Measurements from ENCODE around the gene CCDC149. TPM values are rescaled to one million over a fixed set of nuclear protein-coding genes. Genes with fewer than 3 reads are reported as not detected.

Gene CCDC149
- total and polyA plus RNA-seq, 2 donors (not counting 3 experiments of a cell fraction or from before 2014, with no cell fraction given): 7.8 to 11.3 TPM

- Histone ChIP-seq H3K9me1 (replicated peaks; ENCODE audit: control insufficient read depth, extremely low read depth, insufficient read depth, low read length) (no peaks in the 10 kb centered on the region), H4K20me1 (replicated peaks; ENCODE audit: control insufficient read depth, extremely low read depth, insufficient read depth, low read length) (no peaks in the 10 kb centered on the region), H3K27me3 (ENCODE audit: control insufficient read depth in 2 of 2, insufficient read depth in 2 of 2, low read length in 2 of 2) (peaks cover 22 to 31% of the 10 kb centered on the region in 2 experiments), H2AFZ (ENCODE audit: low read depth, low read length) (no peak overlapping the region), H3K4me3 (replicated peaks in 1 of 3; ENCODE audit: insufficient read depth in 1 of 3, low read depth in 1 of 3, low read length in 3 of 3) (no peak overlapping the region), H3K9ac (replicated peaks; ENCODE audit: extremely low read depth, insufficient read depth, low read length) (no peak overlapping the region), H3K79me2 (ENCODE audit: control insufficient read depth, insufficient read depth, low read length) (no peaks in the 10 kb centered on the region), H3K36me3 (ENCODE audit: control insufficient read depth in 2 of 2, extremely low read depth in 1 of 2, insufficient read depth in 2 of 2, low read length in 2 of 2) (no peaks in the 10 kb centered on the region), H3K27ac (ENCODE audit: insufficient read depth, low read depth, low read length) (no peak overlapping the region), H3K9me3 (replicated peaks; ENCODE audit: control insufficient read depth, insufficient read depth, low read length) (no peaks in the 10 kb centered on the region), H3K4me2 (ENCODE audit: insufficient read depth, low read length) (no peak overlapping the region), H3K4me1 (ENCODE audit: control insufficient read depth, extremely low read depth, insufficient read depth, low read length) (no peaks in the 10 kb centered on the region)
- intact Hi-C loops (cut with micrococcal nuclease) (no loop called here), dilution Hi-C loops (cut with MboI; ENCODE audit: extremely low pct_ligation_motif_present, low sequenced_read_pairs) (no loop called here)
- POLR2A ChIA-PET: no interaction called here
- DNase-seq (ENCODE audit: low read depth, low spot score) (no peak), FAIRE-seq (no peak)
- no peak for TF ChIP-seq FOS (IDR thresholded peaks at IDR 0.05; ENCODE audit: borderline replicate concordance, insufficient read depth, low read length)
- no peak for TF ChIP-seq MYC (IDR thresholded peaks at IDR 0.05; ENCODE audit: low read depth, low read length)
- TF ChIP-seq GATA2 (IDR thresholded peaks at IDR 0.05; ENCODE audit: insufficient read depth, insufficient read length, low read depth, low read length): no peak
- no peak for TF ChIP-seq JUN (IDR thresholded peaks at IDR 0.05; ENCODE audit: borderline replicate concordance, insufficient read depth, insufficient read length, low read depth)
- CTCF ChIA-PET: interaction anchor here (1.3 to 2.0 kb wide), 3 partner anchors 9 to 306 kb away, joined by 3 to 6 read pairs (median 4); no protein-coding TSS in a partner anchor
- BruUV-seq (replicated peaks): no TSS peak
Measured at GRCh38 chr4:24794051-24794450, 118.8 kb downstream of the CCDC149 start.

GRCh38 chr4:24793219-24794005, 119.4 kb downstream of the CCDC149 start:
- intact Hi-C loops (cut with micrococcal nuclease): no loop called here

More at GRCh38 chr4:24793219-24794005, 119.4 kb downstream of the CCDC149 start:
- Histone ChIP-seq H3K27me3 (ENCODE audit: control insufficient read depth in 2 of 2, insufficient read depth in 2 of 2, low read length in 2 of 2) (peaks cover 16 to 26% of the 10 kb centered on the region in 2 experiments), H3K4me1 (ENCODE audit: control insufficient read depth, extremely low read depth, insufficient read depth, low read length) (no peaks in the 10 kb centered on the region), H3K27ac (ENCODE audit: insufficient read depth, low read depth, low read length) (no peak overlapping the region), H3K36me3 (ENCODE audit: control insufficient read depth in 2 of 2, extremely low read depth in 1 of 2, insufficient read depth in 2 of 2, low read length in 2 of 2) (no peaks in the 10 kb centered on the region), H3K9ac (replicated peaks; ENCODE audit: extremely low read depth, insufficient read depth, low read length) (no peak overlapping the region), H3K9me1 (replicated peaks; ENCODE audit: control insufficient read depth, extremely low read depth, insufficient read depth, low read length) (no peaks in the 10 kb centered on the region), H3K9me3 (replicated peaks; ENCODE audit: control insufficient read depth, insufficient read depth, low read length) (no peaks in the 10 kb centered on the region), H3K79me2 (ENCODE audit: control insufficient read depth, insufficient read depth, low read length) (no peaks in the 10 kb centered on the region), H2AFZ (ENCODE audit: low read depth, low read length) (no peak overlapping the region), H3K4me2 (ENCODE audit: insufficient read depth, low read length) (no peak overlapping the region), H3K4me3 (replicated peaks in 1 of 3; ENCODE audit: insufficient read depth in 1 of 3, low read depth in 1 of 3, low read length in 3 of 3) (no peak overlapping the region), H4K20me1 (replicated peaks; ENCODE audit: control insufficient read depth, extremely low read depth, insufficient read depth, low read length) (no peaks in the 10 kb centered on the region)
- TF ChIP-seq MAX (IDR thresholded peaks at IDR 0.05; ENCODE audit: insufficient read depth, insufficient read length) (no peak), MYC (IDR thresholded peaks at IDR 0.05; ENCODE audit: low read depth, low read length) (no peak), CTCF (IDR thresholded peaks at IDR 0.05; ENCODE audit: extremely low read depth in 1 of 2, insufficient read depth in 1 of 2, low read depth in 1 of 2, low read length in 2 of 2) (peak in 1 of 2 donors; percentile 5), GATA2 (IDR thresholded peaks at IDR 0.05; ENCODE audit: insufficient read depth, insufficient read length, low read depth, low read length) (no peak), POLR2A (IDR thresholded peaks at IDR 0.05; ENCODE audit: low read depth, low read length) (no peak), EZH2 (IDR thresholded peaks at IDR 0.05; ENCODE audit: borderline replicate concordance, low read depth, low read length, severe bottlenecking) (no peak), FOS (IDR thresholded peaks at IDR 0.05; ENCODE audit: borderline replicate concordance, insufficient read depth, low read length) (no peak), POLR2AphosphoS5 (IDR thresholded peaks at IDR 0.05; ENCODE audit: insufficient read depth, low read depth, low read length) (no peak)
- no TSS peak for BruUV-seq (replicated peaks)
- ChIA-PET POLR2A (no interaction called here), CTCF (interaction anchor here (0.7 to 2.0 kb wide), 5 partner anchors 10 to 305 kb away, joined by 3 to 6 read pairs (median 4); no protein-coding TSS in a partner anchor)
- DNase-seq (ENCODE audit: low read depth, low spot score) (no peak), FAIRE-seq (no peak)
- dilution Hi-C loops (cut with MboI; ENCODE audit: extremely low pct_ligation_motif_present, low sequenced_read_pairs): no loop called here

Measured in endothelial cell of umbilical vein (primary cell).